ENCODE measurements around the gene TCF12.
"Not testable (repeated sequence)": the region's sequence is repeated elsewhere in the genome, so short reads cannot be mapped to it uniquely, and the experiment has no call there.

Gene TCF12

GRCh38 chr15:56916825-56917477, 1.5 kb upstream of the TCF12 start:
- DNase-seq (ENCODE audit: low read depth), result no peak

- DNase-seq (ENCODE audit: low read depth), result no peak
Observed at GRCh38 chr15:56917652-56918045, 795 bp upstream of the TCF12 start.

- no peak for DNase-seq (ENCODE audit: low read depth)
Observed at GRCh38 chr15:56919031-56919608, 676 bp downstream of the TCF12 start.

- DNase-seq (ENCODE audit: low read depth), result no peak
Observed at GRCh38 chr15:56919609-56920366, 1.3 kb downstream of the TCF12 start.

- no peak for DNase-seq (ENCODE audit: low read depth)
Observed at GRCh38 chr15:56920367-56920627, 1.9 kb downstream of the TCF12 start.

GRCh38 chr15:56923174-56923591, 4.7 kb downstream of the TCF12 start:
- DNase-seq (ENCODE audit: low read depth), result no peak

GRCh38 chr15:56927816-56928215, 9.4 kb downstream of the TCF12 start:
- no peak for DNase-seq (ENCODE audit: low read depth)

GRCh38 chr15:56929399-56929798, 11.0 kb downstream of the TCF12 start:
- no peak for DNase-seq (ENCODE audit: low read depth)

- no peak for DNase-seq (ENCODE audit: low read depth)
Observed at GRCh38 chr15:56929933-56930332, 11.5 kb downstream of the TCF12 start.

GRCh38 chr15:56930669-56931313, 12.3 kb downstream of the TCF12 start:
- no peak for DNase-seq (ENCODE audit: low read depth)

GRCh38 chr15:56931639-56932508, 13.4 kb downstream of the TCF12 start:
- no peak for DNase-seq (ENCODE audit: low read depth)

GRCh38 chr15:56932509-56932868, 14.0 kb downstream of the TCF12 start:
- not testable (repeated sequence) for DNase-seq (ENCODE audit: low read depth)

- no peak for DNase-seq (ENCODE audit: low read depth)
Observed at GRCh38 chr15:56933410-56933809, 15.0 kb downstream of the TCF12 start.

GRCh38 chr15:56933811-56934210, 15.4 kb downstream of the TCF12 start:
- no peak for DNase-seq (ENCODE audit: low read depth)

GRCh38 chr15:56934269-56934668, 15.8 kb downstream of the TCF12 start:
- DNase-seq (ENCODE audit: low read depth), result no peak

GRCh38 chr15:56936929-56937328, 18.5 kb downstream of the TCF12 start:
- DNase-seq (ENCODE audit: low read depth), result no peak

- no peak for DNase-seq (ENCODE audit: low read depth)
Observed at GRCh38 chr15:56939257-56939656, 20.8 kb downstream of the TCF12 start.

GRCh38 chr15:56940388-56940787, 21.9 kb downstream of the TCF12 start:
- no peak for DNase-seq (ENCODE audit: low read depth)

GRCh38 chr15:56942118-56942517, 23.7 kb downstream of the TCF12 start:
- no peak for DNase-seq (ENCODE audit: low read depth)

GRCh38 chr15:56943403-56943802, 25.0 kb downstream of the TCF12 start:
- DNase-seq (ENCODE audit: low read depth), result no peak

GRCh38 chr15:56944485-56944884, 26.0 kb downstream of the TCF12 start:
- no peak for DNase-seq (ENCODE audit: low read depth)

- no peak for DNase-seq (ENCODE audit: low read depth)
Observed at GRCh38 chr15:56946150-56946549, 27.7 kb downstream of the TCF12 start.

Measured in GM04503 (cell line).